NCI-H2196 treated with DMSO at 0.1 percent for 48 hours (cell line): ENCODE data around the gene CDHR3.

Experiments
- DNase-seq: peaks from one replicate; lab custom pipeline; 2025; ENCODE audit not compliant: unreplicated experiment; lab: John Stamatoyannopoulos, UW

CDHR3 gene, protein sequence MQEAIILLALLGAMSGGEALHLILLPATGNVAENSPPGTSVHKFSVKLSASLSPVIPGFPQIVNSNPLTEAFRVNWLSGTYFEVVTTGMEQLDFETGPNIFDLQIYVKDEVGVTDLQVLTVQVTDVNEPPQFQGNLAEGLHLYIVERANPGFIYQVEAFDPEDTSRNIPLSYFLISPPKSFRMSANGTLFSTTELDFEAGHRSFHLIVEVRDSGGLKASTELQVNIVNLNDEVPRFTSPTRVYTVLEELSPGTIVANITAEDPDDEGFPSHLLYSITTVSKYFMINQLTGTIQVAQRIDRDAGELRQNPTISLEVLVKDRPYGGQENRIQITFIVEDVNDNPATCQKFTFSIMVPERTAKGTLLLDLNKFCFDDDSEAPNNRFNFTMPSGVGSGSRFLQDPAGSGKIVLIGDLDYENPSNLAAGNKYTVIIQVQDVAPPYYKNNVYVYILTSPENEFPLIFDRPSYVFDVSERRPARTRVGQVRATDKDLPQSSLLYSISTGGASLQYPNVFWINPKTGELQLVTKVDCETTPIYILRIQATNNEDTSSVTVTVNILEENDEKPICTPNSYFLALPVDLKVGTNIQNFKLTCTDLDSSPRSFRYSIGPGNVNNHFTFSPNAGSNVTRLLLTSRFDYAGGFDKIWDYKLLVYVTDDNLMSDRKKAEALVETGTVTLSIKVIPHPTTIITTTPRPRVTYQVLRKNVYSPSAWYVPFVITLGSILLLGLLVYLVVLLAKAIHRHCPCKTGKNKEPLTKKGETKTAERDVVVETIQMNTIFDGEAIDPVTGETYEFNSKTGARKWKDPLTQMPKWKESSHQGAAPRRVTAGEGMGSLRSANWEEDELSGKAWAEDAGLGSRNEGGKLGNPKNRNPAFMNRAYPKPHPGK

GRCh38 chr7:105963038-105963667 lies at the start of gene CDHR3:
CDHR3 (plus strand) TSS chr7:105963264; CDS start chr7:105963319, 55 bp downstream.
- DNase-seq = no peak

DNA sequence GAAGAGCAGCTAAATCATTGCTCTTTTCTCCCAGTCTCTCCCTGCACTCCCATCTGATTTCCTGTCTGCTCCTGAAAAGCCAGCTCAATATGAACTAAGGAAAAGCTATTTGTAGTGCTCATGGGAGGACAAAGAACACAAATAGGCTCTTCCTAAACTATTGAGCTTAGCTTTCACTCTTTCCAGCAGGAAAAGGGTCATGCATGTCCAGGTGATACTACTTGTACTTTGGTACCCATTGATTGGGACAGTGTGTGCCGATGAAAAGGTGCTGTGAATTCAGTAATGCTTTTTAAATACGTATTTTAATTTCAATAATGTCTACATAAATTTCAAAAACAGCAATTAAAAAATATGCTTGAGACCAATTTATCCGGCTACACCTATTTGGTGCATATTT lies 49.1 kb upstream of the CDHR3 start:
- no peak for DNase-seq

- no peak for DNase-seq
These were observed 46.5 kb upstream of the CDHR3 start for GRCh38 chr7:105916603-105917002.

DNA sequence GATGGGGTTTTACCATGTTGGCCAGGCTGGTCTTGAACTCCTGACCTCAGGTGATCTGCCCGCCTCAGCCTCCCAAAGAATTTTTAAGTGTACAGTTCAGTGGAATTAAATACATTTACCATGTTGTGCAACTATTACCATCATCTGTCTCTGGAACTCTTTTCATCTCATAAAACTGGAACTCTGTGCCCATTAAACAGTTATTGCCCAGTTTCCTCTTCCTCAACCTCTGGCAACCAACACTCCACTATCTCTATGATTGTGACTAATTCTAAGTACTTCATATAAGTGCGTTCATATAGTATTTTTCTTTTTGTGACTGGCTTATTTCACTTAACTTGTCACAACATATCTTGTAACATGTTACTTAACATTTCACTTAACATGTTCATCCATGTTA lies 45.4 kb upstream of the CDHR3 start:
- no peak for DNase-seq

- DNase-seq = no peak
These were observed 42.3 kb upstream of the CDHR3 start for GRCh38 chr7:105920766-105921165.

DNA sequence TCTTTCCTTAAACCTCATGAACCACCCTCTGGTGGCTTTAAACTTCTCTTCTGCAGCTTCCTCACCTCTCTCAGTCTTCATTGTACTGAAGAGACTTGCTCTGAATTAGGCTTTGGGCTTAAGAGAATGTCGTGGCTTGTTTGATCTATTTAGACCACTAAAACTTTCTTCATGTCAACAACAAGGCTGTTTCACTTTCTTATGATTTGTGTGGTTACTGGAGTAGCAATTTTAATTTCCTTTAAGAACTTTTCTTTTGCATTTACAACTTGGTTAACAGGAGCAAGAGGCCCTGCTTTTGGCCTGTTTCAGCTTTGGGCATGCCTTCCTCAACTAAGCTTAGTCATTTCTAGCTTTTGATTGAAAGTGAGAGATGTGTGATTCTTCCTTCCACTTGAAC lies 38.1 kb upstream of the CDHR3 start:
- no peak for DNase-seq

DNA sequence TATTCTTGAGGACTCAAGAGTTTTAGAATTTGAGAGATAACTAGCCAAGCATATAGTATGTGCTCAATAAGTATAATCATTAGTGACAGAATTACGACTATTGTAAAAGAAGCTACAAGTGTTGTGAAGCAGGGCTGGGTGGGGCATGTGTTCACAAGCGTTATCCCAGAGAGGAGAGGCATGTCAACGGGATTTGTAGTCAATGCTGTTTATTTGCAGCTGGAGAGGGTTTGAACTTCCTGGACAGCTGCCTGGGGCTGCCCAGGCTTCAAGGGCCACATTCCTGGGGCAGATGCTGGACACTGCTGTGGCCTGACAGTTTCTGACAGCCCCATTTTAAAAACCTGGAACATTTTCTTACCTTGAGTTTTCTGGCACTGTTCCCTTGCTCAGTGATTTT lies 36.9 kb upstream of the CDHR3 start:
- DNase-seq = no peak

DNA sequence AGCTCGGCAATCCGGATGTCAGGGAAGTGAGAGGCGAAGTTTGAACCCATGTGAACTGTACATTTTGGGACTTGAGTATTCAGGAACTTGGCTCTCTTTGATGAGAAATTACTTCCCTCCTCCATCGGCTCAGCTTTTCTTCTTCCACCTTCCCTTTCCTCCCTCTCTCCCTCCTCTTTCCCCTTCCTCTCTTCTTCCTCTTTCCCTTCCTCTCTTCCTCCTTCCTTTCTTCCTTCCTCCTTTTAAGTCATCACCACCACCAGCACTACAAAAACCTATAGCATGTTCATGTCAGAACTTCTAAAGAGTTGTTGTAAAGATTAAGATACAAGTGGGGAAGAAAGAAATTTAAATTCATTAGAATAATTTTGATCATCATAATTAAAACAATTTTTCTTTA lies 31.9 kb upstream of the CDHR3 start:
- no peak for DNase-seq

GRCh38 chr7:105932835-105933477 lies 30.1 kb upstream of the CDHR3 start:
- no peak for DNase-seq

GRCh38 chr7:105934572-105935185 lies 28.4 kb upstream of the CDHR3 start:
- peak; percentile 84 for DNase-seq

GRCh38 chr7:105935250-105935649 lies 27.8 kb upstream of the CDHR3 start:
- DNase-seq = peak; percentile 52

DNA sequence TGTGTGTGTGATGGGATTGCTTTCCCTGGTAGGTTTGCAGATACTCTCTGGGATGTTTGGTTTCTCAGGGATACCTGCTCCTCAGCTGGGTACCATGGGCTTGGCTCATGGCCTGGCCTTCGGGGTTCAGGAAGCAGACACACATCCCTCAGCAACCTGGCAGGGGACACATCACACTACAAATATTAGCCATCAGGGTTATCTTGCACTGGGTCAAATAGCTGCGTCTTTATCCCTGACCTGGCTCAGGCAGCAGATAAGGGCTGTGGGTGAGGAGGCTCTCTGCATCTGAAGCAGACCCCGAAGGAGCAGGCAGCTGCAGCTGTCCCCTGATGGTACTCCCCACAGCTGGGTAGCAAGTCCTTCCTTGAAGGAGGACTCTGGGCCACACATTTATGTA lies 25.7 kb upstream of the CDHR3 start:
- DNase-seq = no peak

DNA sequence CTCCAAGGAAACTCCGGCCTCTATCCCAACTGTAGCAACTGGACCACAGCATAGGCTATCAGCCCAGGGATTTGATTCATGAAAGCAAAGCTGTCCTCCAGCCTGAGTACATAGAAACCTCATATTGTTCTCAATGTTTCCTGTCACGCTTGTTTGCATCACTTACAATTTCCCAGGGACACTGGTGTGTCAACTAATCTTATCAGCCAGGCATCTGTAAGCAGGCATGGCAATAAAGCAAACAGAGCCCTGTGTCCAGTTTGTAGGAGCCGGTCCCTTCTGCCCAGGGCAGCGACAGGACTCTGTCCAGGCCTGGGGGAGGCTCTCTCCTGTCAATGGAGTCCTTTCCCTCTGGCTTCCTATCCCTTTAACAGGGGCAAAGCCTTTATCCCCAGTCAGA lies 23.0 kb upstream of the CDHR3 start:
- peak; percentile 12 for DNase-seq

GRCh38 chr7:105941596-105941995 lies 21.5 kb upstream of the CDHR3 start:
- DNase-seq = no peak

DNA sequence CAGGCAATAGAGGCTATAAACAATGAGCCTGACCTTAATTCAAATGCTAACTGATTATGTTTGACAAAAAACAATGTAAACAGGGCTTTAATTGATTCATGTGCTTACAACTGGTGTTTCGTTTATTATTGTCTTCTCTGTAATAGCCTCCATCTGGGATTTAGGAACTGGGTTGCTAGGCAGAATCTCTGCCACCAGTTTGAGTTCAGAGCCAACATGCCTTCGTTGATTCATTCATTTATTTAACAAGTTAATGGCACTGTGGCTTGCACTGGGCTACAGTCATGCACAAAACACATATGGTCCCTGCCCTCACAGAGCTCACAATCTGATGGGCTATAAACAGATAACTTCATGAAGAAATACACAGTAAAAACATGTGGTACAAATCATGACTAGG lies 19.6 kb upstream of the CDHR3 start:
- no peak for DNase-seq

DNA sequence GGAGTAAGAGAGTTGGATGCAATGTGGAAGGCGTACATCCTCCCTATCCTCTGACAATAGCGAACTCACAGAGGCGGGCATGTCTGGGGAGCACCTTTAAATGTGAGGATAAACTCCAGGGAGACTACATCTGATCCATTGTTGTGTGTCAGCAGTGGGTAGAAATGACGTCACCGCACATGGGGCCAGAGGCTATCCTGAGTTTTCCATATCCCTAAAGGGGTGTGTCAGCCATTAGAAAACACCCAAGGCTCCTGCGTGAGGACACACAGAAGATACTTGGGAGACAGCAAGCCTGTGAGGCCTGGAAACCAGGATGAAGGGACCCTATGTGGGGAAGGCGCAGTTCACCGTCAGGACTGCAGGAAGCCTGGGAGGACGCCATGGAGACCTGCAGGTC lies 17.2 kb upstream of the CDHR3 start:
- no peak for DNase-seq

DNA sequence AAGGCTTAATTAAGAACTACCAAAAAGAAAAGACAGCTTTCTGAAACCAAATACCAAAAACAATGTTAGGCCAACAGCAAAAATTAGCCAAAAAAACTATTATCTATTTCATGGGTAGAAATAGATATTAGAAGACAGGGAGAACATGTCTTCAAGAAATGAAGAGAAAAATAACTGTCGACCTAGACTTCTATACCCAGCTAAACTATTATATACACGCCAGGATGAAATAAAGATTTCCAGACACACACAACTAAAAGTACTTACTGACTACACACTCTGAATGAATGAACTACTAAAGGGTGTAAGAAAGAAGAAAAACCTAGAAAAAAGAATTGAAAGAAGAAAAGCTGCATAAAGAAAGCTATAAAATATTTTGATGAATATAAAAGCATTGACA lies 11.5 kb upstream of the CDHR3 start:
- DNase-seq = no peak

DNA sequence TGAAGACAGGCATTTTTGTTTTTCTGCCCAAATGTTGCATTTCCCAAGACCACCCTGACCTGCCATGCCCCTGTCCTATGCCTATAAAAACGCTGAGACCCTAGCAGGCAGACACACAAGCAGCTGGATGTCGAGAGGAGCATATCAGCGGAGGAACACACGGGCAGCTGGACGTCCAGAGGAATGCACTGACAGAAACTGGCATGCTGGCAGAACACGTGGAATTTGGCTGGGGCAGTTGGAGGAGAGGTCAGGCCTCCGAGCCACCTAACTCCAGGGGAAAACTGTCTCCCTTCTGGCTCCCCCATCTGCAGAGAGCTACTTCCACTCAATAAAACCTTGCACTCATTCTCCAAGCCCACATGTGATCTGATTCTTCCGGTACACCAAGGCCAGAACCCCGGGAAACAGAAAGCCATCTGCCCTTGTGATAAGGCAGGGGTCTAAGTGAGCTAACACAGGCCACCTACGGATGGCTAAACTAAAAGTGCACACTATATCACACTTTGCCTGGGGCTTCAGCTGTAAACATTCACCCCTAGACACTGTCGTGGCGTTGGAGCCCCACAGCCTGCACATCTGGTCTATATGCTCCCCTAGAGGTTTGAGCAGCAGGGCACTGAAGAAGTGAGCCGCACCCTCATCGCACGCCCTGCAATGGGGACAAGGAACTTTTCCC lies 10.0 kb upstream of the CDHR3 start:
- no peak for DNase-seq

- DNase-seq = no peak
These were observed 8.4 kb upstream of the CDHR3 start for GRCh38 chr7:105954711-105955110.
